ENCODE results near the gene DDX1.
"Not testable (repeated sequence)": the region's sequence is repeated elsewhere in the genome, so short reads cannot be mapped to it uniquely, and the experiment has no call there.

DDX1 gene

DNA sequence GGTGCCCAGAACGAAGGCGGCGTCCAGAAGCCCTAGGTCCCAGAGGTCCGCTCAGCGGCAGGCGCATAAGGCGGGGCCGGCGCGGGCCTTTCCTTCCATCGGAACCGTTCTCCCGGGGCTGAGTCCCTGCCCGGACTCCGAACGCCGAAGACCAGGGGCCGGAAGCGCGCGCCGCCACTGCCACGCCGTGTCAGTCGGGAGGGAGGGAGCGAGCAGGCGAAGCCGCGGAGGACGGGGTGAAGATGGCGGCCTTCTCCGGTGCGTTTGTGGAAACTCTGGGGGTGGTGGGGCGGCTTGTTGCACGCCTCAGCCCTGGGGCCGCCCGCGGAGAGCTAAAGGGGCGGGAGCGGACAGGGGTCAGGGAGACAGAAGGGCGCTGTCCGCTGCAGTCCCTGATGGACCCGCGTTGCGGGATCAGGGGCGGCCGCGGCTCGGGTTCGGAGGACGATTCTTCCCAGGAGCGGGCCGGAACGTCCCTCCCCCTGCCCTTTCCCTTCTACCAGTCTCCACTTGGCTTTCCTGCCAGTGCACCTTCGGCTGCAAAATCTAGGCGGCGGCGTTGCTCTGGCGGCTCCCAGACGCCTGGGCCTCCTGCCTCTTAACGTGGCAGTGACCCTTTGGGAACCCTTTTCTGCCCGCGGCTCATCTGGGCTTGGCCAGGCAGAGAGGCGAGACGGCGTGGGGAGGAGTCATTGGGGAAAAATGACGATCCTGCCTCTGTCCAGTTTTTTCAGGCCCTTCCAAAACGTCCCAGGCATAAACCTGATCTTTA lies at the start of gene DDX1:
DDX1 (plus strand) TSS at position 177 of the 772 bp plus-strand sequence; CDS start at position 243, 66 bp downstream.
- DNase-seq = no peak

- not testable (repeated sequence) for DNase-seq
These were observed 49.4 kb upstream of the DDX1 start for GRCh38 chr2:15542269-15542668.

GRCh38 chr2:15543053-15543452 lies 48.6 kb upstream of the DDX1 start:
- no peak for DNase-seq

GRCh38 chr2:15543541-15543940 lies 48.1 kb upstream of the DDX1 start:
- no peak for DNase-seq

GRCh38 chr2:15544227-15544626 lies 47.4 kb upstream of the DDX1 start:
- DNase-seq = no peak

- DNase-seq = no peak
These were observed 45.2 kb upstream of the DDX1 start for GRCh38 chr2:15546297-15547098.

GRCh38 chr2:15547115-15547876 lies 44.4 kb upstream of the DDX1 start:
- DNase-seq = no peak

DNA sequence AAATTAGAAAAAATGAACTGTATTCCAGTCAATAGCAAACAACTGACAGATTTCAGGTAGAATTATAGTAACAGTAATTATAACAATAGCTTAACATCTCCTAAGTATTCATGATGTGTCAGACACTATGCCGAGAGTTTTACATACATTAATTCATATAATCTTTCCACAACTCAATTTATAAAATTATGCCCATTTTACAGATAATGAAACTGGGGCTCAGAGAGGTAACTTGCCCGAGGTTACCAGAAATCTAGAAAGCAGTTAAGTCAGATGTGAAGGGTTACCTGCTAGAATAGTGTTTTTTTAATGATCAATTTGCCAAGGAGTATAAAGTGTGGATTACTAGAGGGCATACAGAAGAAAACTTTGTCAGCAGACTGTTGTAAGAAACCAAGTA lies 42.7 kb upstream of the DDX1 start:
- DNase-seq = no peak

DNA sequence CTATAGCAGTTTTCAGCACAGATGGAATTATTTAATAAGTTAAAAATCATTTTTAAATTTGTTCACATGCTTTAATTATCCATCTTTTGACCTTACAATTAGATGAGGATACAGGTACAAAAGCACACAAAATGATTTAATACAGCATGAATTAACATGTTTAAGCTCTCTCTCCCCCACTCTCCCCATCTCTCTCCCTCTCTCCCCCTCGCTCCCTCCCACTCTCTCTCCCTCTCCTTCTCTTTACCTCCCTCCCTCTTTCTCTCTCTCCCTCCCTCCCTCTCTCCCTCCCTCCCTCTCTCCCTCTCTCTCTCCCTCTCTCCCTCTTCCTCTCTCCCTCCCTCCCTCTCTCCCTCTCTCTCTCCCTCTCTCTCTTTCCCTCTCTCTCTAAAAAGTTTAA lies 38.1 kb upstream of the DDX1 start:
- no peak for DNase-seq

- DNase-seq = no peak
These were observed 37.7 kb upstream of the DDX1 start for GRCh38 chr2:15553951-15554350.

DNA sequence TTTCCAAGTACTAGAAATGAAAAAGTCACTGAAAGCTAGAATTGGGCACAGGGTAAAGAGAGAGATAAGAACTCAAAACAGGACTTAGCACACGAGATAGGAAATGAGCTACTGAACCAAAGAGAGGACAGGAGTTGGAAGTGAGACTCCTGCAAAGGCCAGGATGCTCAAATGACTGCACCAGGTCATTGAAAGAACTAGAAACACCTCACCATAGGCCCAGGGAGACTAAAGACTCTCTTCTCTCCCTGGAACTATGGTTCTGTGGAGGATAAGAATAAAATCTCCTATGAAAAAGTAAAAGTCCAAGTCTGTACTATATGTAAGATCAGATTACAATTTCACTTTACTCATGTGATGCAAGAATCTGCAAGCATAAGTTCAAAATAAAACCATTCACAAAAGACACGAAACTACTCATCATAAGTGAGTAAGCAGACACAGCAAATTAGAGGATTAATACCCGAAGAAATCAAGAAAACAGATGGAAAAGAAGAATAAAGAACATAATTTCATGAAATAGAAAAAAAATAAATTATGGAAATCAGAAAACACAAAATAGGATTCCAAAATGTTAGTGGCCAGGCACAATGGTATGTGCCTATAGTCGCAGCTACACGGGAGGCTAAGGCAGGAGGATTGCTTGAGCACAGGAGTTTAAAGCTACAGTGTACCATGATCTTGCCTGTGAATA lies 37.0 kb upstream of the DDX1 start:
- DNase-seq = no peak

GRCh38 chr2:15555760-15556193 lies 35.9 kb upstream of the DDX1 start:
- DNase-seq = no peak

DNA sequence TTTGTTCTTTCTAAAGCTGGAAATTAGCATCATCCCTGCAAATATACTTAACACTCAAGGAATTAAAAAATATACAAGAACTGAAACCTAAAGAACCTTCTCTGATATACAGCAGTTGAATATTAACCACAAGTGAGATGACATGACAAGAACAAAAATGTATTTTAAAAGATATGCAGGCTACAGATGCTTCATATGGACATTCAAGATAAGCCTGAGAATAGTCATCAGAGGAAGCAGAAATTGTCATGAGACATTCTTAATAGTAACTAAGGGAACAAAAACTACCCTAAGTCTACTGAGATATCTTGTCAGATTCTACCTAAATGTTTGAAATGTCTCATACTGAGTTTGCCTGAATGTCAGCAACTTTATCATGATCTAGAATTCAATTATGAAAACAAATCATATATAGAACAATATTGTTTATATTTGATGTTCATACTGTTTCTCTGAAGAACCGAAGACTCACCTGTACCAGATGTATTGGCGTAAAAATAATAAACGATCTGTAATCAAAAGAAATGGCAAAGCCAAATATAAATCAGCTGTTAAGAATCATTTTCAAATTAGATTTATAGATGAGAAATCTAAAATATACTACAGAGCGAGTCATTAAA lies 35.2 kb upstream of the DDX1 start:
- DNase-seq = no peak

GRCh38 chr2:15557887-15558311 lies 33.8 kb upstream of the DDX1 start:
- DNase-seq = no peak

GRCh38 chr2:15559379-15560139 lies 32.1 kb upstream of the DDX1 start:
- DNase-seq = no peak

DNA sequence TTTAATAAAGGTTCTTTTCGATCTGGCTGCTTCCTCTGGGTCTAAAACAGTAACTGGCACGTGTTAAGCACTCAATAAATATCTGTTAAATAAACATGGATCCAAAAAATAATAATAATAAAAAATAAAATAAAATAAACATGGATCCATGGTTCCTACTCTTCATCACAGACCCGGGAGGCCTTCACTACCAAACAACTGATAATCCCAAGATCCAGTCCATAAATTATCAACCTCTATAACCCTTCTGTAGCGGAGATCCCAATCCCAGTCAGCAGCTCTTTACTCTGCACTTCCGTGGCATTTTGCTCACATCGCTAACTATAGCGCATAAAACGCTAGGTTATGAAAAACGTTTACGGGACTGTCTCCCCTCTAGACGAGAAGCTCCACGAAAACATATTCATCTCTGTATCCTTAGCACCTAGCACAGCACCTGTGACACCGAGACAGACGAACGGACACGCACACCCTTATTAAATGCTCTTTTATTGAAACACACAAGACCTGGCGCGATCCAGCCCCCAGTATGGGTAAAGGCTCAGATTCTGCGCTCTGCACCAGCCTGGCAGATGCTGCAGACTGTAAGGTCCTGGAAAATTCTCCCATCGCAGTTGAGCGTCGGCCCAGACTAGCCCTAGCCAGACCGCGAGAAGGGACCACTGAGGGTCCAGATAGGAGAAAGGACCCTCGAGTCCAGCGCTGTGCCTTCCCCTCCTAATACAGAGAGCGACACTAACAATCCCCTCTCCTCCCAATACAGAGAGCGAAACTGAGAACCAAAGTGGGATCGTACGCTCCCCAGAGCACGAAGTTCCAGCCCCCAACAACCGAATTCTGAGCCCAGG lies 31.3 kb upstream of the DDX1 start:
- no peak for DNase-seq

GRCh38 chr2:15560988-15561573 lies 30.6 kb upstream of the DDX1 start, which contains the start of gene NBAS:
NBAS (minus strand) TSS chr2:15561334; CDS start chr2:15561304, 30 bp downstream.
- no peak for DNase-seq

- no peak for DNase-seq
These were observed 29.9 kb upstream of the DDX1 start for GRCh38 chr2:15561574-15562344.

DNA sequence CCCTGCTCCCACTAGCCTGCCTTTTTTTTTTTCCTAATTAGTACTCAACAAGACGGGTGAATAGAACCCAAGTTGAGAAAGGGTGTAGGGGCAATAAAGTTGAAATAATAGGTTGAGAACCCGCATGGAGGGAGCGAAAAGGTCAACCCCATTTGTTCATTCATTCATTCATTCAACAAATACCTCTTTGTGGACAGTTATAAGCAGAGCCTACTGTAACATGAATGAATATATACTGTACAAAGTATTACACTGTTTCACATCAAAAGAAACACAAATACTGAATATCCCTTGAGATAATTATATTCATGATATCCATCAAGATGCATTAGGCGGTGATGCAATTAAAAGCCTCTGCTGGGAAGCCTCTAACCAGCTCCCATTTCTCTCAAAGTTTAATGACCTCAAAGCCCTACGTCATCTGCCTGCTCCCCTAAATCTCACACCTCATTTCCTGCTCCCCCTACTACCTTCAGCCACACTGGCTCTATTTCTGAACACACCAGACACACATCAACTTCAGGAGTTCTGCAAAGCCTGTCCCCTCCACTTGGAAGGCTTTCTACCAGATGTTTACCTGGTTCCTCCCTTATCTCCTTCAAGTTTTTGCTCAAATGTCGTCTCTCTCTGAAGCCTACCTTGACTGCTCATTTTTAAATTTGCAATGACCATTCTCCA lies 29.2 kb upstream of the DDX1 start:
- no peak for DNase-seq

Measured in NCI-H1436 treated with DMSO at 0.1 percent for 48 hours (cell line).